Osteoblast (primary cell): ENCODE data around the gene TMEM119. TPM values are rescaled to one million over a fixed set of nuclear protein-coding genes. Genes with fewer than 3 reads are reported as not detected.

Source experiments
- DNase-seq: peaks from one replicate; pipeline ENCODE4 v3.0.0; 2011; ENCODE audit warnings: low spot score, mixed read lengths; ENCODE audit not compliant: insufficient read length; ENCODE audit errors: missing footprints
- H2AFZ ChIP-seq: 2 replicates; pipeline ENCODE4 v1.6.0; 2011; ENCODE audit warnings: mild to moderate bottlenecking, low read length
- H3K27ac ChIP-seq: 2 replicates; pipeline ENCODE4 v1.5.1; 2011; ENCODE audit warnings: mild to moderate bottlenecking, low read depth, low read length, moderate library complexity
- H3K27me3 ChIP-seq: 2 replicates; pipeline ENCODE4 v1.6.0; 2012; ENCODE audit warnings: mild to moderate bottlenecking, control low read depth, inconsistent platforms, low read length, moderate library complexity; ENCODE audit not compliant: insufficient read depth
- H3K36me3 ChIP-seq: 2 replicates; pipeline ENCODE4 v1.5.1; 2011; ENCODE audit warnings: mild to moderate bottlenecking, low read length, control low read depth, moderate library complexity; ENCODE audit not compliant: insufficient read depth
- H3K4me1 ChIP-seq: 2 replicates; pipeline ENCODE4 v1.5.1; 2011; ENCODE audit warnings: mild to moderate bottlenecking, low read length, control low read depth, moderate library complexity; ENCODE audit not compliant: insufficient read depth
- H3K4me2 ChIP-seq: 2 replicates; pipeline ENCODE4 v1.6.0; 2011; ENCODE audit warnings: mild to moderate bottlenecking, low read length; ENCODE audit not compliant: insufficient read depth
- H3K4me3 ChIP-seq: fragments of 200-600 bp; sonication (generic); 3 replicates; pipeline ENCODE4 v1.5.1; 2012; ENCODE audit warnings: mild to moderate bottlenecking, low read length, inconsistent platforms; ENCODE audit not compliant: insufficient read depth
- H3K79me2 ChIP-seq: 2 replicates; pipeline ENCODE4 v1.6.0; 2012; ENCODE audit warnings: mild to moderate bottlenecking, low read length, control low read depth, inconsistent platforms; ENCODE audit not compliant: insufficient read depth
- H3K9me3 ChIP-seq: 2 replicates; pipeline ENCODE4 v1.5.1; 2011; ENCODE audit warnings: low read depth, low read length, control low read depth
- H4K20me1 ChIP-seq: 2 replicates; pipeline ENCODE4 v1.6.0; 2012; ENCODE audit warnings: mild to moderate bottlenecking, low read length, control low read depth; ENCODE audit not compliant: insufficient read depth
- CTCF ChIP-seq: IDR thresholded peaks from 2 replicates; pipeline ENCODE4 v1.5.1; 2011; ENCODE audit warnings: mild to moderate bottlenecking, low read depth, low read length, moderate library complexity; ENCODE audit errors: extremely low read depth
- total RNA-seq: library from RNA; depleted of rRNA; stranded (reverse); fragments of >200 nt; gene quantifications from 2 replicates; pipeline ENCODE4 v1.2.3, GENCODE V29; 2012

The TMEM119 gene
- total RNA-seq, 1 donor, result 359 TPM

- Histone ChIP-seq H3K4me3 (no peak overlapping the region), H3K27me3 (no peaks in the 10 kb centered on the region), H3K79me2 (no peaks in the 10 kb centered on the region), H4K20me1 (no peaks in the 10 kb centered on the region), H3K4me2 (no peak overlapping the region), H3K9me3 (no peaks in the 10 kb centered on the region), H3K4me1 (peaks cover 37% of the 10 kb centered on the region), H3K27ac (no peak overlapping the region), H3K36me3 (no peaks in the 10 kb centered on the region), H2AFZ (no peak overlapping the region)
- no peak for TF ChIP-seq CTCF
- DNase-seq, result no peak
Measured at GRCh38 chr12:108627134-108627920, 29.4 kb upstream of the TMEM119 start.

DNA sequence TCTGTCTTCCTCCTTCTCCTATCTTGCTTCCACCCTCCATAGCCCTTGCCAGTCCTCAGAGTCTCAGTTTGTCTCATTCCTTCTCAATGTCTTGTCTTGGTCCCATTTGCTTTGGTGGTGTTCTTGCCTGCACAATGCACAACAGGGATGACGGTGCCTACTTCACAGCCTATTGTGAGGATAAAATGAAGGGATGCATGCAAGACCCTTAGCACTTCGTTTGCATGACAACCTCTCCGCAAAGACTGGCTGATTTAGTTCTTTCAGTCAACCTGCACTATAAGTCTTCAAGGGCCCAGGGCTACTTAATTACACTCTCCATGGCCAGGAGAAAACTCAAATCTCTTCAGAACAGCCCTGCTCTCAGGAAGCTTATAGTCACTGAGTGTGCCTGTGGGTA lies 27.3 kb upstream of the TMEM119 start:
- no peak overlapping the region for H3K27ac ChIP-seq
- peaks cover 26% of the 10 kb centered on the region for H3K4me1 ChIP-seq
- no peaks in the 10 kb centered on the region for H3K36me3 ChIP-seq
- H2AFZ ChIP-seq, result no peak overlapping the region
- H3K4me2 ChIP-seq, result no peak overlapping the region
- no peak for TF ChIP-seq CTCF
- H4K20me1 ChIP-seq, result no peaks in the 10 kb centered on the region
- no peak for DNase-seq
- no peaks in the 10 kb centered on the region for H3K79me2 ChIP-seq
- no peaks in the 10 kb centered on the region for H3K27me3 ChIP-seq
- no peaks in the 10 kb centered on the region for H3K9me3 ChIP-seq
- H3K4me3 ChIP-seq, result no peak overlapping the region

- Histone ChIP-seq H4K20me1 (no peaks in the 10 kb centered on the region), H3K27ac (no peak overlapping the region), H3K9me3 (no peaks in the 10 kb centered on the region), H3K27me3 (no peaks in the 10 kb centered on the region), H3K36me3 (no peaks in the 10 kb centered on the region), H3K79me2 (no peaks in the 10 kb centered on the region), H3K4me2 (no peak overlapping the region), H3K4me3 (no peak overlapping the region), H3K4me1 (peaks cover 10% of the 10 kb centered on the region), H2AFZ (no peak overlapping the region)
- no peak for TF ChIP-seq CTCF
- DNase-seq, result no peak
Measured at GRCh38 chr12:108623577-108623976, 25.7 kb upstream of the TMEM119 start.

DNA sequence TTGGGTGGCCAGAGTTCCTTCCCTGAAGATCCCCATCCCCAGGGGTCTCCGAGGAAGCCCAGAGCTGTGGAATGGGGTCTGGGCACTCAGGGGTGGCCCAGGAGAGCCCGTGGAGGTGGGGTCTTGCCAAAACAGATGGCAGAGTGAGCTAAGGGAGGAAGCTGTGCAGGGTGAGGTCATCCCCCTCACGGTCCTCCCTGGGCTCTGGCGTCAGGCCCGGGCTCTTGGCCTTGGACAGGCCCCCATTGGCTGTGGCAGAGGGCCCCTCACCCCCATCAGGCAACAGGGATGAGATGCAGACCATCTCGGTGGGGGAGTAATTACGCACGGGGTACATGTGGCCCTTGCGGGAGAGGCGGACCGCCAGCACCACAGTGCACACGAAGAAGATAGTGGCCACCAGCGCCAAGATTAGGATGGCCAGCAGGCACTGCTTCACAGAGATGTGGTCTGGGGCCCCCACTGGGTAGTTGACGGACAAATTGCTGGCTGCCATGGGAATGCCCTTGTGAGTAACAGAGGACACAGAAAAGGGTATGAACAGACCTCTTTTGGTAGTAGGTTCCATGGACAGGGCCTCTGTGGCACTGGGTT lies 25.1 kb upstream of the TMEM119 start:
- peak; percentile 54 for DNase-seq
- Histone ChIP-seq H3K4me3 (no peak overlapping the region), H3K27me3 (no peaks in the 10 kb centered on the region), H3K36me3 (no peaks in the 10 kb centered on the region), H3K79me2 (no peaks in the 10 kb centered on the region), H3K4me1 (peaks cover 4% of the 10 kb centered on the region), H4K20me1 (no peaks in the 10 kb centered on the region), H3K4me2 (no peak overlapping the region), H3K9me3 (no peaks in the 10 kb centered on the region), H3K27ac (no peak overlapping the region), H2AFZ (peak overlapping the region; percentile 64)
- no peak for TF ChIP-seq CTCF
